DMS53 treated with DMSO at 0.1 percent for 48 hours (cell line): ENCODE measurements around the gene COL28A1.
A peak's percentile ranks its signal among the peaks of the same experiment; 100 is the strongest.
"Not testable (repeated sequence)": the region's sequence is repeated elsewhere in the genome, so short reads cannot be mapped to it uniquely, and the experiment has no call there.

Experiments
- DNase-seq: peaks from one replicate; lab custom pipeline; 2025; ENCODE audit not compliant: unreplicated experiment; lab: John Stamatoyannopoulos, UW

The COL28A1 gene

DNA sequence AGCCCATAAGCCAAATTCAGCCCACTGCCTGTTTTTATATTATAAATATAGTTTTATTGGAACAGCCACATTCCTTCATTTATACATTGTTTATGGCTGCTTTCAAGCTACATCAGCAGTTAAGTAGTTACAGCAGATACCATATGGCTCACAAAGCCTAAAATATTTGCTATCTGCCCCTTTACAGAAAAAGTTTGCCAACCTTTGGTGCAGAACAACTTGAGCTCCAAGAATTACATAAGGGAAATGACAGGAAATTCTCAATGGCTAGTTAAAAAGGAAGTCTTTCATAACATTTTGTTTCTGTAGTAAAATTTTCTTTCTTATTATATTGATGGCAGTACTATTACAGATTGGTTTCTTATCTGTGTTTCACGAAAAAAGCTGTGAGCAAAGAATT is 59.3 kb downstream of the COL28A1 start:
- no peak for DNase-seq

GRCh38 chr7:7475601-7476000 is 60.1 kb downstream of the COL28A1 start:
- no peak for DNase-seq

DNA sequence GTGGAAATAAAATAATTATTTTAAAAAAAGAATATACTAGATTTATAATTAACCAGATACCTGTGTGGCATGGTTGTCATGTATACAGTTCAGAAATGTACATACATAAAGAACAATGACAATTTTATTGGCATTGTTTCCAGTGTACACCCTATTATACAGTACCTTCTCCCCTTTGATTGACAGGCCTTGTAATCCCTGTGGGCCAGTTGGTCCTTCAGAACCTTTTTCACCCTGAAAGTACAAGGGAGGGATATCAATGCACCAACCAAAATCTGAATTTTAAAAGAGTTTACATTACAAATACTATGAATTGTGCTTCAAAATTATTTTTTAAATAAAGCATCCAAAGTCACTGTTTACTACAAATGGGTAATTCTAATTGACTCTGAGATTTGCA is 61.2 kb downstream of the COL28A1 start:
- DNase-seq: no peak

- DNase-seq: not testable (repeated sequence)
These were observed 70.5 kb downstream of the COL28A1 start for GRCh38 chr7:7464991-7465765.

- no peak for DNase-seq
These were observed 81.7 kb downstream of the COL28A1 start for GRCh38 chr7:7454000-7454399.

GRCh38 chr7:7452652-7453051 is 83.0 kb downstream of the COL28A1 start:
- DNase-seq: no peak

DNA sequence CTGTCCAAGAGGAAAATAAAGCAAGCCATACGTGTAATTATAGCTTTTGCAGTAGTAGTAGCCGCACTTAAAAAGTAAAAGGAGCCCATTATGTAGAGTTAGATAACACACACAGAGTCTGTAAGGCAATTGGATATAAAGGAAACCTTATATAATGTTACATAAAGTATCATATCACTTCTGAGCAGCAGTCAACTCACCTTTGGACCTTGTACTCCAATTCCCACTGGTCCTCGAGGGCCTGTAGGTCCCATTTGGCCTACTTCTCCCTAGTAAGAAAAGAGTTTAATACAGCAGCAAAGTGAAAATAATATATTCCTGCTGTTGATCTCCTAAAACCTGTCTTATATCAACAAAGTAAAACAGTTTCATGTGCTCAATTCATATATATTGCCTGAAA is 83.6 kb downstream of the COL28A1 start:
- DNase-seq: no peak

DNA sequence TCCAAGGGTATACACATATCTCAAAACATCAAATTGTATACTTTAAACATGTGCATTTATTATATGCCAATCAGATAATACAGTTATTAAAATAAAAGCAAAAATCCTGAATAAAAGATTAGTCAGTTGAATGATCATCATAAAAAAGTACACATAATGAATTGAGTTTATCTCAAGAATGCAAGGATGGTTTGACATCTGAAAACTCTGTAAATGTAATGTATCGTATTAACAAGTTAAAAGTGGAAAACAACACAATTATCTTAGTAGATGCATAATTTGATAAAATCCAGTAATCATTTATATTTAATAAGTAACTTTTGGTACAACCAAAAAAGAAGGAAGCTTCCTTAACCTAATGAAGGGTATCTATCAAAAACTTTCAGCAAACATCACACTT is 86.6 kb downstream of the COL28A1 start:
- DNase-seq: no peak

DNA sequence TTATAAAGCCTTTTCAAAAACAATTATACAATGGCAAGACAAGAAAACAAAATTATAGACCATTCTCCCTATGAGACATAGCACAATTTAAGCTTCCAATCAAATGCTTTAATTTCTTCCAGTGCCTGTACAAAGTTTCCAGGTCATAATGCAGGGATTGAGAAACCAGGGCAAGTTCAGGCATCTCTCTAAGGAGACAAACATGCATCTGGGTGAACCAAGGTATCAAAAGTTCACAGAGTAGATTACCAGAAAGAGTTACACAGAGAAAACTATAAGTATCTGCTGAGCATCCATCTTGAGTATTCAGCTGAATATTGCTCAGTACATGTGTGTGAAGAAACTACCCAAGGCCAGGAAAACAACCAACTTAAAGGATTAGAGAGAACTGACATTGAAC is 89.1 kb downstream of the COL28A1 start:
- no peak for DNase-seq

DNA sequence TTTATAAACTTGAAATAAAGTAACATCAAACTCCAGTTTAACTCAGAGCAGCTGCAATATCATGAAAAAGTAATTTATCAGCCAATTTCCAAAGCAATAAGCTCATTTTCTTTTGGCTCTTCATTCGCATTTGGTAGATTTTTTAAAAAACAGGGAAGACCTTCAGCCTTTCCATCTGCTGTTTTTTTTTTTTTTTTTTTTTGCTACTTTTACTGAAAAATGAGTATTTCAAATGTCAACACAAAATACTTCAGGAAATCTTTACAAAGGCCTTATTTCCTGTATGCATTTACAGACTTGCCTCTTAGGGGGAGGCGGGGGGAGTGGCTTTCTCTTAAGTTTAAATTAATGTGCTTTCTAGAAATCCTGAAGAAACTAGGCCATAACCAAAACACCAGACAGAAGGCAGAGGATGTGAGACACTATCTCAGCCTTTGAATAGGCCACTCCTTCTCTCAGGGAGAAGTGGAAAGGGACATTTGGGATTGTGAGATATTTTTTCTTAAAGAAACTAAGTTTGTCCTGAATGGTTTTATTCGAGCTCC is 91.8 kb downstream of the COL28A1 start:
- DNase-seq: no peak

DNA sequence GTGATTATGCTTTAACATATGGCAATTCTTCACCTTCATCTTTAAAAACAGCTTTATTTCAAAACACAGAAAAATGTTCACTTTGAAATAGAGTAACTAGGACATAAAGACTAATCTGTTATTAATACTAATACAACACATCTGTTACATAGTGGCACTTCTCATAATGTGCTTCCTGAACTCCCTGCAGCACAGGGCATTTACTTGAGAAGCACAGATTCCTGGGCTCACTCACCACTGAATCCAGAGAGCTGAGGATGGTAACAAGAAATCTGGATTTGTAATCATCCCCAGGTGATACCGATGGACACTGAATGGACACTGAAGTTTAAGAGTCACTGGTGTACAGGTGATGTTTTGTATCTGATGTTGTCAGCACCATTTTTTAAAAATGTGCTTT is 96.1 kb downstream of the COL28A1 start:
- DNase-seq: no peak

DNA sequence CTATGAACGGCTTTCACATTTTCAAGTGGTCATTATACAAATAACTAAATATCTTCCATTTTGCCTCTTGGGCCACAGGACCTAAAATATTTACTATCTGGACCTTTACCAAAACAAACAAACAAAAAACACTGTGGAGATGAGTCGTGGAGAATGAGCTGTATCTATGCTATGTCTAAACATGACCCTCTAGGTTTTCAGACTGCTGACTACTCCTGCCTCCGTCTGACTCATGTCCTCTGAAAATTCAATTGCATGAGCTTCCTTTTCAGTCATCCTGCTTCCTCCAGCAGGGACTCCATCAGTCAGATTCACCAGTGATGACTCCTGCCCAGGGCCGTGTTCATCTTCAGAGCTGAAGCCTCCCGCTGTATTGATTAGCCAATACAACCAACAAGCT is 96.8 kb downstream of the COL28A1 start:
- peak; percentile 97 for DNase-seq

- no peak for DNase-seq
These were observed 99.7 kb downstream of the COL28A1 start for GRCh38 chr7:7435978-7436377.

DNA sequence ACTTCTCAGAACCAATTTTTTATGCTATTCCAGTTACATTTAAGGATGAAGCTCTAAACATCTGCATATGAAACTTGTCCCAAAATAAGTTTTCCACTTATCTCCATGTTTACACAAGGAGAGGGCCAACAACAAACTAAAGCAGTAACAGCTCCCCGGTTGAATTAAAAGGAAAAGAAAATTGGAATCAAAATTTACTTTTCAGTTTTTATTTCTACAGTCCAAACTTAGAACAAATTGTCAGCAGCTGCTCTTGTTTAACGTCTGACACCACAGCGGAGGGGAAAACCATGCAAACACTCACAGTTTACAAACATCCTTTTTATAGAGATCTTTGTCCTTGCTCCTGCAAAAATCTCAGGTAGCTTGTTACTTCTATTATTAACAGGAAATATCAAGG is 101.3 kb downstream of the COL28A1 start:
- DNase-seq: no peak

DNA sequence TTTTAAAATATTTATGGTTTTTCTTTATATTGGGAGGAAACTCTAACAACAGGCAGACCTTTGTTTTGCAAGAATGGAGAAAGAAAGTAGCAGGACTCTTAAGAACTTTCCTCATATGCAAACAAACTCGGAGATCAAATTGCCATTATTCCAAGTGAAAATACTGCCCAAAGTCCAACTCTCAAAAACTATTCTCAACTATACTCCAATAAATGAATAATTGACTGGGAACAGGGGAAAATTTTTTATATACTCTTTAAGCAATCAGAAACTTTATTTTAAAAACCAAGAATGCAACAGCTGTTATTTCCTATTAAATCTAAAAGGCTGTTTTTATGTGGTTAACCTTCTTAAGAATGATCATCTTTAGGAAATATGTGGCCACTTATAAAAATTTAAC is 101.9 kb downstream of the COL28A1 start:
- DNase-seq: no peak

DNA sequence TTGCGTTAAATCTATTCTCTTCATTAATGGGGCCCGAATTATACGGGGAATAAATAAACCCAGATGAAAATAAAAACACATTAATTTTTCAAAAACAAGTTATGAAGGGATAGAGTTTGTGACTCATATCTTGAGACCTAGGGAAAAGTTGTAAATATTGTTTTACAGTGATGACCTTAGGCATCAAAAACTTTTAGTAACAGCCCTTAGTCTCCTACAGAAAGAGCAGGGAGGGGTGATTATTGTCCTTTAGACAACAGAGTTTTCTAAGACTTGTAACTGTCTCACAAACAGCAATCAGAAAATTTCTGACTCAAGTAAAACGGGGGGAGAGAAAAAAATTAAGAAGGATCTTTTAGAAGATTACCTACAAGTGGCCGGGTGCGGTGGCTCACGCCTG is 102.7 kb downstream of the COL28A1 start:
- no peak for DNase-seq

- no peak for DNase-seq
These were observed 106.9 kb downstream of the COL28A1 start for GRCh38 chr7:7428806-7429205.

DNA sequence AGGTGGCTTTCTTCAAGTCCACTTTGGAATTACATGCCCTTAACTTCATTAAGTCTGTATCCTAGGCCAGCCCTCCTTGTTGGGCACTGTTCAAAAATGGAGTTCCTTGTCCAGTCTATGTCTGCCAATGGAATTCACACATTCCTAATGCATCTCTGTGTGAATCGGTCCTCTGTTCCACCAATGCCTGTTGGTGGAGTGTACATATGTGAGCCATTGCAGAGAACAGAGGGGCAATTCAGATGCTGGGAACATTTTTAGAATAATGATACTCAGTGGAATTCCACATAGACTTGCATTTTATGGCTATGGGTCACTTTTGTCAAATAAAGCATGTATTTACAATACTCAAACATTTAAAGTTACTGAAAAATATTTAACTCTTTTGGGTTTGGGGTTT is 108.3 kb downstream of the COL28A1 start:
- DNase-seq: no peak

- no peak for DNase-seq
These were observed 109.0 kb downstream of the COL28A1 start for GRCh38 chr7:7426676-7427075.

DNA sequence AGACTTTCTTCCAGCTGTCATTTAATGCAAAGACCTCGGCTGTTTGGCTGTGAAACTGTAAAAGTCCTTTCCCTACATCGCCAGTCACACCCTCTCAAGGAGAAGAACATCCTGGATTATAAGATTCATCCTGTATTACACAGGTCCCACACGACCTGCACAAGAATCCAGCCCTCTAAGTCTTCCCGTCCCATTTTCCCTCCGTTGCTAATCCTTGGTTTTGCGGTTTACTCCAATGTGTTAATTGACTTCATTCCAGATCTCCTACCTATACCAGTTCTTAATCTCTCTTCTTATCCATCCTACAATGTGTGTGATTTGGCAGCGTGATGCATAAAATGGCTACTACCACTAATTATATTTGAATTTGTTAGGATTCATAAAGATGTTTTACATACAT is 110.4 kb downstream of the COL28A1 start:
- DNase-seq: no peak

DNA sequence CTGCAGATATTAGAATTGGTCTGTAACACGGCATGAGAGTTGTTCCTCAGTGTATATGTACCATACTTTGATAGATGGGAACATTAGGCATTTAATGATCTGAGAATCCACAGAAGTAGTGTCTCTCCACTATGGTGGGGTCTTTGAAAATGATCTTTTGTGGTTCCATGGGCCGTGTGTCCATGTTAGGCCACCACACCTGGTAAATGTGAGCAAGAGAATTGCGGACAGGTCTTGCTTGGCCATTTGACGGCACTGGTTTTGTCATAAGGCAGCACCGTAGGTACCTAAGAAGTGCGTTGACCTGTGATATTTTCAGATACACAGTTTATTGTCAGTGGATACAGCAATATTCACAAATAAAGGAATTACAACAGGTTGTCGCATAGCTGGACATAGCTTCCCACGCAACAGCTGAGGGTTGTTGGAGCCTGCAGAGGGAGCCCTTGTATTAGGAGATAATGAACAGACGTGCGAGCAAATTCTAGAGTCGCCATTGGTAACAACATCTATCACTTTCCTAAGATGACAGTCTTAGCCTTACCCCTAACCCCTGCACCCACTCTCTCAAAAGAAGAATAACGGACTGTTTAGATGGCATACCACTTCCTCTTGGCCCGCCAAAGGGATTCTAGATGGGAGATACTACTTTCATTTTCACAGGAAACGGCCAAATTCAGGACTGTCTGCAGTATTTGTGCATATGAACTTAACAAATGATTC is 111.4 kb downstream of the COL28A1 start:
- peak; percentile 83 for DNase-seq

DNA sequence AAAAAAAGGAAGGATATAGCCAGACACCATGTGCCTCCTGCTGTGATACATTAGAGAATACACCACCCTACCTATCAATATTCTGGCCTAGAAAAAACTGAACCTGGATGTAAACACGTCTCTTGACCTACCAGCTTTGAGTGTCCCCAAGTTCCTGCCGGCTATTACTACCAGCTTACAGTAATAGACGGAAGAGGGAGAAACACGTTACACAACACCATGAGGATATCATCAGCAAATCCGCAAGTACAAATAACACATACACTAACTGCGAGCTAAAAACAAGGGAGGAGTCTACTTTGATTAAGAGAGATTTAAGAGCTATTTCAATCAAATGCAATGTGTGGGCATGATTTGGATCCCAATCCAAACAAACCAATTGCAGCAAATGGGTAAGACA is 113.0 kb downstream of the COL28A1 start:
- no peak for DNase-seq
